IMR-90 (cell line): Measurements from ENCODE around the gene NEUROG1. TPM values are rescaled to one million over a fixed set of nuclear protein-coding genes. Genes with fewer than 3 reads are reported as not detected.

Experiments
- ATAC-seq: fragments of 200-7000 bp; cut with Tn5 transposase; 2 replicates; pipeline ENCODE4 v1.9.1; 2020; ENCODE audit warnings: low read depth, mild to moderate bottlenecking, moderate library complexity
- BruUV-seq: library from RNA; stranded (reverse); fragments of 400-500 nt; replicated peaks from 2 replicates; lab custom pipeline; 2021; lab: Mats Ljungman, UMichigan
- CTCF ChIA-PET: fragments of 300-600 bp; formaldehyde crosslinking; extraction: SDS; loops from one replicate; lab custom pipeline; 2021; ENCODE audit warnings: antibody characterized with exemption; lab: Yijun Ruan, JAX
- POLR2A ChIA-PET: fragments of 300-600 bp; sonication (Branson Sonifier 250); formaldehyde crosslinking; loops from one replicate; lab custom pipeline; 2022; ENCODE audit warnings: antibody characterized with exemption; ENCODE audit not compliant: unreplicated experiment; lab: Charles Lee
- DNase-seq: peaks from one replicate; pipeline ENCODE4 v3.0.0; 2013
- H2AFZ ChIP-seq: replicated peaks from 2 replicates; pipeline ENCODE3; 2013; ENCODE audit warnings: low read length, mild to moderate bottlenecking; ENCODE audit not compliant: poor library complexity
- H2AK5ac ChIP-seq: 2 replicates; pipeline ENCODE4 v1.6.1; 2013; ENCODE audit warnings: low read depth, low read length, inconsistent platforms
- H2AK9ac ChIP-seq: replicated peaks from 2 replicates; pipeline ENCODE3; 2013; ENCODE audit warnings: mild to moderate bottlenecking, low read depth, low read length, moderate library complexity; ENCODE audit not compliant: poor library complexity
- H2BK120ac ChIP-seq: 2 replicates; pipeline ENCODE4 v1.6.1; 2013; ENCODE audit warnings: low read depth, low read length, inconsistent platforms
- H2BK15ac ChIP-seq: 3 replicates; pipeline ENCODE4 v1.6.1; 2013; ENCODE audit warnings: low read depth, low read length, inconsistent platforms
- H2BK20ac ChIP-seq: 2 replicates; pipeline ENCODE4 v1.6.1; 2013; ENCODE audit warnings: low read depth, mild to moderate bottlenecking, inconsistent platforms, low read length, moderate library complexity
- H2BK5ac ChIP-seq: 2 replicates; pipeline ENCODE4 v1.6.1; 2013; ENCODE audit warnings: mild to moderate bottlenecking, low read depth, low read length, inconsistent platforms; ENCODE audit not compliant: poor library complexity, severe bottlenecking
- H3K14ac ChIP-seq: replicated peaks from 2 replicates; pipeline ENCODE4 v1.6.1; 2013; ENCODE audit warnings: low read depth, low read length, inconsistent platforms
- H3K18ac ChIP-seq: 2 replicates; pipeline ENCODE4 v1.6.1; 2013; ENCODE audit warnings: low read depth, low read length, control low read depth
- H3K23ac ChIP-seq: 2 replicates; pipeline ENCODE4 v1.6.1; 2013; ENCODE audit warnings: low read depth, low read length, inconsistent platforms
- H3K27ac ChIP-seq: 2 replicates; pipeline ENCODE4 v1.5.1; 2013; ENCODE audit warnings: mild to moderate bottlenecking, control low read depth, low read length; ENCODE audit not compliant: insufficient read depth
- H3K27me3 ChIP-seq: 2 replicates; pipeline ENCODE4 v1.6.1; 2013; ENCODE audit warnings: low read length; ENCODE audit not compliant: control insufficient read depth, insufficient read depth
- H3K36me3 ChIP-seq: 2 replicates; pipeline ENCODE4 v1.6.1; 2013; ENCODE audit warnings: low read length, mixed read lengths; ENCODE audit not compliant: control insufficient read depth, insufficient read depth
- H3K4ac ChIP-seq: 2 replicates; pipeline ENCODE4 v1.6.1; 2013; ENCODE audit warnings: low read depth, low read length, inconsistent platforms
- H3K4me1 ChIP-seq: 2 replicates; pipeline ENCODE4 v1.6.1; 2013; ENCODE audit warnings: low read length, mixed read lengths; ENCODE audit not compliant: control insufficient read depth, insufficient read depth
- H3K4me2 ChIP-seq: 2 replicates; pipeline ENCODE4 v1.6.1; 2013; ENCODE audit warnings: low read depth, mild to moderate bottlenecking, control low read depth, low read length, moderate library complexity
- H3K4me3 ChIP-seq: 2 replicates; pipeline ENCODE4 v1.5.1; 2013; ENCODE audit warnings: low read depth, mild to moderate bottlenecking, control low read depth, low read length, moderate library complexity; ENCODE audit not compliant: insufficient read depth
- H3K56ac ChIP-seq: 2 replicates; pipeline ENCODE4 v1.6.1; 2013; ENCODE audit warnings: low read length, inconsistent platforms; ENCODE audit not compliant: insufficient read depth; ENCODE audit errors: extremely low read depth
- H3K79me1 ChIP-seq, 2 experiments: 2 replicates each; pipeline ENCODE4 v1.6.1; 2013; ENCODE audit warnings: low read length in 2 of 2, inconsistent platforms in 1 of 2, low read depth in 1 of 2
- H3K9ac ChIP-seq: 2 replicates; pipeline ENCODE4 v1.6.1; 2013; ENCODE audit warnings: low read depth, low read length, control low read depth
- H3K9me1 ChIP-seq: 2 replicates; pipeline ENCODE4 v1.6.1; 2013; ENCODE audit warnings: low read length, inconsistent platforms; ENCODE audit not compliant: insufficient read depth
- H3K9me3 ChIP-seq: 2 replicates; pipeline ENCODE4 v1.6.1; 2013; ENCODE audit warnings: low read length; ENCODE audit not compliant: control insufficient read depth, insufficient read depth
- H4K20me1 ChIP-seq: 2 replicates; pipeline ENCODE4 v1.6.1; 2013; ENCODE audit warnings: low read length, inconsistent platforms; ENCODE audit not compliant: insufficient read depth
- H4K5ac ChIP-seq: 2 replicates; pipeline ENCODE4 v1.6.1; 2013; ENCODE audit warnings: mild to moderate bottlenecking, low read depth, low read length, control low read depth
- H4K8ac ChIP-seq, 2 experiments: 2 replicates each; pipeline ENCODE4 v1.6.1; 2013; ENCODE audit warnings: low read depth in 2 of 2, low read length in 2 of 2, control low read depth in 1 of 2, inconsistent platforms in 1 of 2
- H4K91ac ChIP-seq: 2 replicates; pipeline ENCODE4 v1.6.1; 2013; ENCODE audit warnings: low read depth, low read length, inconsistent platforms; ENCODE audit not compliant: insufficient read depth
- CEBPB ChIP-seq: IDR thresholded peaks from 2 replicates; pipeline ENCODE4 v1.6.1; 2012; ENCODE audit warnings: low read depth, low read length, improper control_type of control experiment
- MXI1 ChIP-seq: IDR thresholded peaks from 2 replicates; pipeline ENCODE4 v1.6.1; 2012; ENCODE audit warnings: low read depth, mild to moderate bottlenecking, low read length, moderate library complexity, borderline replicate concordance
- RAD21 ChIP-seq: IDR thresholded peaks from 2 replicates; pipeline ENCODE4 v1.6.1; 2012; ENCODE audit warnings: low read length, improper control_type of control experiment
- RCOR1 ChIP-seq: IDR thresholded peaks from 2 replicates; pipeline ENCODE4 v1.6.1; 2012; ENCODE audit warnings: mild to moderate bottlenecking, low read length, improper control_type of control experiment; ENCODE audit not compliant: insufficient replicate concordance
- WGBS, 2 experiments: methylation state at CpG; one replicate each; pipeline versions ENCODE4 v1.1.5 to v1.1.7; 2013; ENCODE audit warnings: missing lambda C conversion rate in 2 of 2; ENCODE audit not compliant: insufficient read length in 1 of 2; ENCODE audit errors: extremely low coverage in 2 of 2; 5-methylcytosine and 5-hydroxymethylcytosine counted together
- dilution Hi-C: fragments of 300-500 bp; cut with HindIII; formaldehyde crosslinking; loops from one replicate; pipeline ENCODE4 v1.14.3; 2018; ENCODE audit warnings: low sequenced_read_pairs; ENCODE audit not compliant: unreplicated experiment
- in situ Hi-C: fragments of 300-500 bp; cut with MboI; formaldehyde crosslinking; loops from 3 replicates; pipeline ENCODE4 v1.14.3; 2019; ENCODE audit warnings: low sequenced_read_pairs, inconsistent platforms, mixed read lengths
- intact Hi-C: fragments of 100-400 bp; cut with micrococcal nuclease; formaldehyde crosslinking; loops from 2 replicates; pipeline ENCODE4 v1.10.0; 2022
- polyA plus RNA-seq, 3 experiments: library from polyadenylated mRNA; depleted of rRNA; stranded (reverse); fragments of >200 nt; gene quantifications; 2 replicates each; pipeline ENCODE4 v1.2.3, GENCODE V29; 2012; ENCODE audit warnings: low replicate concordance in 1 of 3
- total RNA-seq: library from RNA; depleted of rRNA; stranded (reverse); fragments of >200 nt; gene quantifications from 2 replicates; pipeline ENCODE4 v1.2.3, GENCODE V29; 2012; rRNA removed
- TF ChIP-seq, protein P1 (sequence below): fragments of 150-350 bp; IDR thresholded peaks from 2 replicates; pipeline ENCODE4 v1.6.1; 2017; ENCODE audit warnings: mild to moderate bottlenecking, antibody characterized with exemption, low read length, low read depth

Gene NEUROG1
- total and polyA plus RNA-seq, 2 of the 4 experiments (the other 2 are of a cell fraction) = not detected

DNA sequence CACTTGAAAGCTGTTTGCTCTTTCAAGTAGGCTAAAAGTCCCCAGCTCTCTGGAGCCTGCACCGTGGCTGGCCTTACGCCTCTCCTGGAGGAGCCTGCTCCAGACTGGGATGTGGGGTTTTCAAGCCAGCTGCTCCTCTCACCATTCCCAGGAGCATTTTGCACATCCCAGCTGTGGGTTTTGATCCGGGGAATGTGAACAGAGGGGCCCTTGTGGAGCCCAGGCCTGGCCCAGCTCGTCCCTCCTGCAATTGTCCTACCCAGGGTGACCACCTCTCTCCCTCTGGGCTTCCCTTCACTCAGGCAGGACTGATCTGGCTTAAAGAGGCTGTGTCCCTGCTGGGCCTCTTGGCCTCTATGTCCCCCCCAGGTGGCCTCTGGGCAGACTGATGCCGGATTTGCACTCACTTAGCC lies 51.1 kb downstream of the NEUROG1 start:
- BruUV-seq = no TSS peak

More for the DNA sequence above, 51.1 kb downstream of the NEUROG1 start:
- no peak overlapping the region for H3K14ac ChIP-seq
- no peak overlapping the region for H2AK5ac ChIP-seq
- H2AFZ ChIP-seq = no peak overlapping the region
- intact Hi-C loops = no loop called here
- no peak overlapping the region for H2BK15ac ChIP-seq
- ATAC-seq (no peak), DNase-seq (no peak)
- no peak overlapping the region for H3K18ac ChIP-seq
- no peaks in the 10 kb centered on the region for H3K9me3 ChIP-seq
- H4K8ac ChIP-seq = no peak overlapping the region
- H2BK120ac ChIP-seq = no peak overlapping the region
- no peak overlapping the region for H3K27ac ChIP-seq
- no peak overlapping the region for H3K56ac ChIP-seq
- H3K36me3 ChIP-seq = no peaks in the 10 kb centered on the region
- CTCF ChIA-PET = interaction anchor here (0.5 kb wide), 1 partner anchor 345 kb away, joined by 3 read pairs; no protein-coding TSS in a partner anchor
- H2AK9ac ChIP-seq = no peak overlapping the region
- in situ Hi-C loops = no loop called here
- TF ChIP-seq RAD21 (no peak), RCOR1 (no peak), CEBPB (no peak), MXI1 (no peak)
- TF ChIP-seq, protein P1, sequence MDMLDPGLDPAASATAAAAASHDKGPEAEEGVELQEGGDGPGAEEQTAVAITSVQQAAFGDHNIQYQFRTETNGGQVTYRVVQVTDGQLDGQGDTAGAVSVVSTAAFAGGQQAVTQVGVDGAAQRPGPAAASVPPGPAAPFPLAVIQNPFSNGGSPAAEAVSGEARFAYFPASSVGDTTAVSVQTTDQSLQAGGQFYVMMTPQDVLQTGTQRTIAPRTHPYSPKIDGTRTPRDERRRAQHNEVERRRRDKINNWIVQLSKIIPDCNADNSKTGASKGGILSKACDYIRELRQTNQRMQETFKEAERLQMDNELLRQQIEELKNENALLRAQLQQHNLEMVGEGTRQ = no peak
- no peak overlapping the region for H4K5ac ChIP-seq
- no peaks in the 10 kb centered on the region for H3K79me1 ChIP-seq
- H2BK5ac ChIP-seq = no peak overlapping the region
- no CpG with 5 or more reads among the region's 5 CpGs for WGBS, 2 experiments
- no peak overlapping the region for H3K9ac ChIP-seq
- POLR2A ChIA-PET = no interaction called here
- peaks cover 5% of the 10 kb centered on the region; the same call in 1 of the 2 replicates for H3K9me1 ChIP-seq
- H4K20me1 ChIP-seq = no peaks in the 10 kb centered on the region; the same call in 1 of the 2 replicates
- dilution Hi-C loops = no loop called here
- no peak overlapping the region for H3K4ac ChIP-seq
- H3K4me1 ChIP-seq = peaks cover 5% of the 10 kb centered on the region; the same call in 1 of the 2 replicates
- no peak overlapping the region for H3K23ac ChIP-seq
- H3K4me3 ChIP-seq = no peak overlapping the region
- no peak overlapping the region for H2BK20ac ChIP-seq
- no peak overlapping the region for H3K4me2 ChIP-seq
- H3K27me3 ChIP-seq = peaks cover 62% of the 10 kb centered on the region
- no peak overlapping the region for H4K91ac ChIP-seq

Other genes with a start within 250 kb of the NEUROG1 start
- 126 and 141 TPM in 2 replicates for gene MACROH2A1, start 136.7 kb downstream of the NEUROG1 start, total RNA-seq
- gene MACROH2A1, start 136.7 kb downstream of the NEUROG1 start, polyA plus RNA-seq (2012; rRNA removed) = 122 and 132 TPM in 2 replicates
- gene DCANP1, start 88.6 kb downstream of the NEUROG1 start, total RNA-seq = not detected in 2 replicates
- gene DCANP1, start 88.6 kb downstream of the NEUROG1 start, polyA plus RNA-seq (2012; rRNA removed) = not detected in 2 replicates
- gene TIFAB, start 83.6 kb downstream of the NEUROG1 start, total RNA-seq = not detected in 2 replicates
- gene TIFAB, start 83.6 kb downstream of the NEUROG1 start, polyA plus RNA-seq (2012; rRNA removed) = not detected in 2 replicates
- gene CXCL14, start 43.0 kb upstream of the NEUROG1 start, total RNA-seq = under 0.01 TPM in 1 of 2 replicates, not detected in the other
- gene CXCL14, start 43.0 kb upstream of the NEUROG1 start, polyA plus RNA-seq (2012; rRNA removed) = not detected in 2 replicates